Activated CD4-positive, CD25-positive, alpha-beta regulatory T cell treated with anti-CD3 and anti-CD28 coated beads, Interleukin-2, amount 50 U/mL, for 72 hours (primary cell): Measurements from ENCODE around the gene ROCK2.

Experiments used
- DNase-seq: peaks from one replicate; pipeline ENCODE4 v3.0.0; 2021

The ROCK2 gene

DNA sequence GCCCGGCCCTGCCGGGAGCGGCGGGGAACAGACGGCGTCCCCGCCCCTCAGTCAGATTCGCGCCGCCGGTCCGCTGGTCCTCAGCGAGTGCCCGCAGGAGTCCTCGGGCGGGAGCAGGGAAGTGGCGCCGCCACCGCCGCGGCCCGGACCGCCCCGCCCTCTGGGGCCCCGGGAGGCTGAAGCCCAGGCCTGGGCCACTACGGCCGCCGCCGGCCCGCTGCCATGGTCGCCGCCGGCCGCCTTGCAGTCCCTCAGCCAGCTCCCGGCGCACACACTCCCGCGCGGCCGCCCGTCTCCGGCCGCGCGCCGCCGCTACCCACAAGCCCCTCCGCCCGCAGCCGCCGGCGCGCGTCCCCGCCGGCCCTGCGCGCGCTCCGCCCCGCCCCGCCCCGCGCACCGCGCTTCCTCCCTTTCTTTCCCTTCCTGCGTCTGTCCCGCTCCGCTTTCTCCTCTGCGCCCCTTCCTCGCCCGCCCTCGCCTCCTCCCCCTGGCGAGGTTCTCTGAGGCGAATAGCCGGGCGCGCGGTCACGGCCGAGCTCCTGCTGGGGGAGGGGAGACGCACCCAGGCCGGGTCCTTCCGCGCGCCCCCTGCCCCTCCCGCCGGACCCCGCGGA, at the start of gene ROCK2:
ROCK2 (minus strand) TSS at position 295 of the 614 bp plus-strand sequence. CDS start 500 bp downstream, outside the sequence.
- DNase-seq, result peak; percentile 74

DNA sequence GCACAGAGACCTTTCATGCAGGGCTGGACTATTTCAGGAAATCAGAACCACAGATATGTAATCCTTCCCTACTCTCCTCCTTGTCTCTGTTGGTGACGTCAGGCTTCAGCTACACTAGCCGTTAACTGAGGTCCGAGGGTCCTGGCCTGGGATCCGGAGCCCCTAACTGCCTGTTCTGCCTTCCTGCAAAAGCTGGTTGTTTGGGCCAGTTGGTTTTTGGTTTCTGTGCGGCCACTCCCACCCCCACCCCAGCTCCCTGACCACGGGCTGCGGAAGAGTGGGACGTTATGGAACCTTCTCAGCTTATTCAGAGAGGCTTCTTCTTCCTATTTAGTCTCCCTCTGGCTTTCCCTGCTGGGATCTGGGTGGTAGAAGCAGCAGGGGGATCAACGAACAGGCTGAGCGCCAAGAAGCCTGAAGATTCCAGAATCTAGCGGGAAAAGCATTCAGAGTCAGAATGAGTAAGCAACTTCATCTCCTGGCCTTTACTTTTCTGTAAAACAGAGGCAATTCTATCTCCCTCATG, 49.3 kb upstream of the ROCK2 start:
- no peak for DNase-seq

DNA sequence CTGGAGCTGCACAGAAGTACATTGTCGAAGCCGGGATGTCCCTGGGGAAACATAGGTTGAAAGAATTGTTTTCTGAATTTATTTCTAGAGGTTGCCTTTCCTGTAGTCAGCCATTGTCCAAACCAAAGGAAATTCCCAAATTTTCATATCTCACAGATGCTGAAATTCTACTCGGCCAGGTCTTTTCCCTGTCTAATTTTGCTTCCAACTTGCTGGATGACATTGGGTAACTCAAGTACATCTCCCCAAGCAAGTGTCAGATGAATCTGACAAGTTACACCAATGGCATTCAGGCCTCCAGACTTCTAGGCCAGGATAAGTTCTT, 47.5 kb upstream of the ROCK2 start:
- DNase-seq, result no peak

DNA sequence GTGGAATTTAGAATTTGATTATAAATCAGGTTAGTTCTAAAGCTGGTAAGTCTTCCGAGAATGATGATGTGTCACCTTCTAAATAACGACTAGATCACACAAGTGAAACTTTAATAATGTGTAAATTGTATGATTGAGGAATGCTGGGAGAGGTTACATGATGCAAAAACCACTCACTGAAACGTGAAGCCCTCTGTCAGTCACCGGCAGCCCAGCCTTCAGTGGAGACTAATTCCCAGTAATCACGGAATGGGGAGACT, 45.9 kb upstream of the ROCK2 start:
- DNase-seq, result no peak

DNA sequence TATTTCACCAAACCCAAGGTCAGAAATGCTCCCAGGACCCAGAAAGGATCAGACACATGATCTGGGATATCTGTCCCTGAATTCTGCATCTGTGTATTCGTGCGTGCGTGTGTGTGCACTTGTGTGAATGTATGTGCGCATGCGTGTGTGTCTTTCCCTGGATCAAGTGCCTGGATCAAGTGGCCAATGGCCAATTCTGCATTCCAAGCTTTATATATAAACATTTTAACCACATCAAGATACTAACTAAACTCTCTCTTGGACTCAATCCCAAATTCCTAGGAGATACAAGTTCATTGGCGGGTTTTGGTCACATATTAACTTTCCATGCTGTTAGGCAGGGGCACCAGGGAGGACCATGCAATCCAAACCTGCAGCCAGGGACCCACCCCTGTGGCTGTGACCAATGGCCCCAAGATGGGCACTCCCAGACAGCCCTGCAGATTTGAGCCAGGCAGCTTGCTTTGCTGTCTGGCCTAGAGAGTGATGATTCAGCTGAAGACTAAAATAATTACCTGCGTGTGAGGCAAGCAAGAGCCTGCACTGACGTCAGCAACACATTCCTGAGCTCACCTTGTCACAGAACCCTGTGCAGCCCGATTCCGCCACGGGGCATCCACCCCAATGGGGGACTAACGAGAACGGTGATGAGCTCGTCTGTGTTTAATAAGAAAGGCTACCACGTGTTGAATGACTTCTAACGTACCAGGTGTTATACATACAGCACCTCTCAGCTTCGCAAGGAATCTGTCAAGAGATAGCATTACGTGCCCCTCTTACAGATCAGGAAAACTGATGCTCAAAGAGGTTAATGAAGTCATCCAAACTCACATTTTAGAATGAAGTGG, 45.3 kb upstream of the ROCK2 start:
- DNase-seq, result no peak

DNA sequence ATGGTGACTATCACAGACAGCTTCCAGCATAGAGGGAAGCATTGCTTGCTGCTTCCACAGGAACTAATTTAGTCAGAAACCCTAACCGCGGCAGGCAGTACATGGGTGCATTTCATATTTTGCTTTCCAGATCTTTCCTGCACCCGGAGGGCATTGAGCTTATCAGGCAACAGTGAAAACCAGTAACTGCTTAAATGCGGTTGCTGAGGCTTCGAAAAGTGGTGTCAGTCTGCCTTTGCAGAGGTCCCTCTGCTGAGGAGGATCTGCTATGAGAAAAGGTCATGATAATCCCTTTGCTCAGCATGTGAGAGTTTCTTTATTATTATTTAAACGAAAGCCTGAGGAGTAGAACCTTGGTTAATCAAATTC, 44.6 kb upstream of the ROCK2 start:
- DNase-seq, result no peak

DNA sequence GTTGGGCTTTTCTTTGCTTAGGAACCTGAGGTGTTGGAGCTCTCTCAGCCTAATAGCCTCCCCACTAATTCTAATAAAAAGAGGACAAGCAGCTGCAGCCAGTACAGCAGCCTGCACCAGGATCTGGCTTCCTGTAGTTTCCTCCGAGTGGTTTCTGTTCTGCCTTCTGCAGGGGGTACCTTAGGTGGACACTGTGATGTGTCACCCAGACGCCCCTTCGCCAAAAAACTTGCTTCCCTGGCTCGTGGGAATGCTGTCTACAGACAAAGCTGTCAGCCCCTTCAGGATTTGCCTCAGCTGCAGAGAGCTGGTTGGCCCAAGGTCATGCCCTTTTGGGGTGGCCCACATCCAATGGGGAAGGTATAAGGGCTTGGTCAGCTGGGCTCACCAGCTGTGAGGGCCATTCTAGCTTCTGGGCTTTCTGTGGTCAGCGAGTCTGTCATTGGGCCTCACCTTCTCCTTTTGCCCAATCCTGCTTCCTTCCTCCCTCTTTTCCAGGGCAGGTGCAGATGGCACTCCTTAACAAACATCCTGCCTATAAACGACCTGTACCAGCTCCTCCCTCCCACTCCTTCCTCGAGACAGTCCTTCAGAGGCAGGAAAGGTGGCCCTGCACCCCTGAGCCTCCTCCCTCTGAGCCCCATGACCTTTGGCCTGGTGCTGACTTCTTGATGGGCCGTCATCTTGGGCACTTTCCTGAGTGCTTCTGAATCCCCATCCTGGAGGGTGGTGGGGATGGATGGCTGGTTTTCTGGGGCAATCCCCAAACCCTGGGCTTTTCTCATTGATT, 44.0 kb upstream of the ROCK2 start:
- DNase-seq, result no peak

DNA sequence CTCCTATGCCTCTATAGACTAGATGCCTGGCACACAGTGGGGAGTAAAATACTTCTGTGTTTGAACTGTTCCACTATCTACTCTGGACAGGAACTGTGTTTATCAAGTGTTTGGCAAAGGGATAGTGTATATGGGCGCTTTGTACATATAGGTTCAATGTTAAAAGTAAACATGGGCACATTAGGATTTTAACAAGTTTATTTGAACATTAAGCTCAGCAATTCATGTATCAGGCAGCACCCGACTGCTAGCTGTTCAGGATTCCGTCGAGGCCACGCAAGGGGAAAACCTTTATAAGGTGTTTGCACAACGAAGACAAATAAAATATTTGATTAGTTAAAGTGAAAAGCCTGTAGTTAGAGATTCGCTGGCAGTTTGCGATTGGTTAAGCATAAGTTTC, 43.4 kb upstream of the ROCK2 start:
- DNase-seq, result no peak

DNA sequence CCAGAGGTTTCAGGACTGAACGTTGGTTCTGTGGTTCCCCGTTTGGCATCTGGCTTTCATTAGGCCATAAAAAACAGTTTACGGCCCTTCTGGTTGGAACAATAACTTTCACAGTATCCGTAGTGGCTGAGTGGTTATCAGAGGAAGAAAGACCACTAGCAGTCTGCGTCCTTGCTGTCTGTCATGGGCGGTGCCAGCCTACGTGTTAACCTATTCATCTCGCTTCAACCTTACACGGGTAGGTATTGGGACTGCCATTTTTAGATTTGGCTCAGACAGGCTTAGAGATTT, 42.6 kb upstream of the ROCK2 start:
- DNase-seq, result no peak

DNA sequence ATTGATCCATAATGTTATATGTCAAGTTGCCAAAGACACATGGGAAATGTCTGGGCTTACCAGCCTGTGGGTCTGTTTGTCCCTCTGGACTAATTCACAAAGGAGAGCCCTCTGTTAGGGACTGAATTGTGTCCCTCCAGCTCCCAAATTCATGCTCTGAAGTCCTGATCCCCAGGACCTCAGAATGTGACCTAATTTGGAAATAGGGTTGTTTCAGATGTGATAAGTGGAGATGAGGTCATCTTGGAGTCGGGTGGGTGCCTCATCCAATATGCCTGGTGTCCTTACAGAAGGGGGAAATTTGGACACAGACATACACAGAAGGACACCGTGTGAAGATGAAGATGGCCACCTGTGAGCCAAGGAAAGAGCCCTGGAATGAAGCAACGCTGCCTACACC, 41.4 kb upstream of the ROCK2 start:
- no peak for DNase-seq

DNA sequence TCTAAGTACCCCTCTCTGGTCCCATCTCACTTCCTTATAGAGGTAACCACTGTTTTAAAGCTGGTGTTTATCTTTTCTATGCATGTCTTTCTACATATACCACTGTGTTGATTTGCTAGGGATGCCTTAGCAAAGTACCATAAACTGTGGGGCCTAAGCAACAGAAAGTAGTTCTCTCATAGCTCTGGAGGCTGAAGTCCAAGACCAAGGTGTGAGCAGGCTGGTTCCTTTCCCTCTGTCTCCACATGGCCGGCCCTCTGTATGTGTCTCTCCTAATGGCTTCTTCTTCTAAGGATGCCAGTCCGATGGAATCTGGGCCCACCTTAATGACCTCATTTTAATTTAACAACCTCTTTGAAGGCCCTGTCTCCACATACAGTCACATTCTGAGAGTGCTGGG, 40.8 kb upstream of the ROCK2 start:
- no peak for DNase-seq

DNA sequence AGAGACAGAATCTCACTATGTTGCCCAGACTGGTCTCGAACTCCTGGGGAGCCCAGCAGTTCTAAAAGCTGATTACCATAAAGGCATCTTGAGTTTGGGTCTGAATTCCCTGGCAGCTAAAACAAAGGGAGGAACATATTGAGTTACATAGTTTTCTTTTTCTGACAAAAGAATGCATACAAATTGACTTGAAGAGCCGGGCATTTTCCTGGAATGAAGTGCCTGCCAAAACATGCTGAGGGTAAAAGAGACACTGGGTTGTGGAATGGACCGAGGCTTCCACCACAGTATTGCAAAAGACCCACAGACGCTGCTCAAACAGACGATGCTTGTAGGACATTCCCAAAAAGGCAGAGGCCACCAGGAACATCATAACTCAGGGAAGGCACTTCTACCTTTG, 35.1 kb upstream of the ROCK2 start:
- no peak for DNase-seq

DNA sequence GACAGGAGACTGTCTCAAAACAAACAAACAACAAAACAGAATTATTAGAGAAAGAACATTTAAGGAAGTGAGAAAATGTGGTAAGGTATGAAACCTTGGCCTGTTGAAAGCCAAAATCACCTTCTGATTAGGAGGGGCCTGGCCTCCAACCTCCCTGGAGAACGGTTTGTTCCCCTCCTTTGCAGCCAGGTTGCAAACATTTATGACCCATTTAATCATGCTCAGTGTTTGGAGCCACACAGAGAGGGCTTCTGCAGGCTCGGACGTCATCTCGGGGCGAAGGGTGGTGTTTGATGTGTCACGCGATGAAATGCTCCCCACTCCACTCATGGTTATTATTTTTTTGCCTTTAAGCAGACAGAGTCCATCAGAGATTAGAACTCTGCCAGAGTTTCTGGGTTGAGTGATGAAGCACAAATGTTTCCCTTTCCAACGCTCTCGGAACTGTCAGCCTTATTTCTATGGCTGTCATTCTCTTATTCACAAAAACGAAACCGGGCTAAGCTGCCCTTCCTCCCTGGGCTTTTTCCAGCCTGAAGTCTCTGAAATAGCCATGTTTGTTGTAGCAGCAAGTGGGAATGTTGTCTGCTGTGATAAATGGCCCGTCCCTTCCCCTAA, 33.6 kb upstream of the ROCK2 start:
- DNase-seq, result no peak

DNA sequence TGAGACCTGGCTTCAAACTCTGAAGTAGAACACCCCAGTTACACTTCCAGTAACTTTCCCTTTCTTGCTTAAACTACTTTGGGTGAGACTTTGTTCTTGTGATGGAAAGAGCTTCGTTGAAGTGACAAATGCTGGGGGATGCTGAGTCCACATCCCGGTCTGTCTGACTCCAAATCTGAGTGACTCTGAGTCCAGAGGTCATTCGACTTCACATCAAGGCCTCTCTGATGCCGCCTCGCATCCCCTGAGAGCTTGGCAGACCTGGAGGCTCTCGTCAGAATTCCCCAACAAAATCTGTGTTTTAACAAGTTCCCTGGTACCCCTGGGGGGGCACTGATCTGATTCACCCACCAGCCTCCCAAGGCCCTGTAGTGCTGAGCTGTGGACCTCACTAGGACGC, 31.6 kb upstream of the ROCK2 start:
- DNase-seq, result no peak

DNA sequence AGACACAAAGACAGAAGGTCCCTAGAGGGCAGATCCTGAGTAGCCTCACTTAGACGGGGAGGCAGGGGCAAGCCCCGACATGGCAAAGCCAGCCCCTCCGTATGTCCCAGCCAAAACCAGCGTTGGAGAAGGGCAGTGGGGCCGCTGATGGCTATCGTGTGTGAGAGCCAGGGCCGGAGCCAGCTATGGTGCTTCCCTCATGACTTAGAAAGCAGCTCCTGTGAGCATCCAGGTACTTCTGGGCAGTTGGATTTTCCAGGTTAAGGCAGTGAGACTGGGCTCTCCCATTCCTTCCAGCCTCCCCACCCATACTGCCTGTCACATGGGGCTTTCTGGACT, 31.2 kb upstream of the ROCK2 start:
- DNase-seq, result no peak

DNA sequence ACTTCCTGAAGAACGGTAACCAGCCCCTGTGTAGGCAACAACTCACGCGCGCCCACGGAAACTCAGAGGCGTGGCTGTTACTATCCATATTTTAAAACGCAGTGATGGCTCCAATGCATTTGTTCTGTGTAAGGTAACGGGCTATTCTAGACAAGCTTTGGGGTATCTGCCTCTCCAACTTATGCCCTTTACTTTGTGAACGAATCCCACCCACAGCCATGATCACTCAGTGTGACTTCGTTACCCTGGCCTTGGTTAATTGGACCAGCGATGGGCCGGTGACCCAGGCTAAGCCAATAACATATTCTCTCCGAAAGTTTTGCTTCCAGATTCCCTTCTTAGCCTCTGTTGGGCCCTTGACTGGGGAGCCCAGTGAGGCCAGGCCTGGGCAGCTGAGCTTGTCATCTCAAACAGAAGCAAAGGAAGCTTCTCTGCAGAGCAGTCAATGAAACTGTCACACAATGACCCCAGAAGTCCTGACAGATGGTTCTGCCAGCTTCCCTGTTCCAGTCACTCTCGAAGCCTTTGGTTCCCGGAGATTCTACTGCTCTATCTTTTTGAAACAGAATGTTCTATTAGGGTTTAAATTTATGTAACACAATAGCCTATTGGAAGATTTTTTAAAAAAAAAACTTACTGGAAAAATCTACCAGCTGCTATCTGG, 30.7 kb upstream of the ROCK2 start:
- DNase-seq, result no peak

DNA sequence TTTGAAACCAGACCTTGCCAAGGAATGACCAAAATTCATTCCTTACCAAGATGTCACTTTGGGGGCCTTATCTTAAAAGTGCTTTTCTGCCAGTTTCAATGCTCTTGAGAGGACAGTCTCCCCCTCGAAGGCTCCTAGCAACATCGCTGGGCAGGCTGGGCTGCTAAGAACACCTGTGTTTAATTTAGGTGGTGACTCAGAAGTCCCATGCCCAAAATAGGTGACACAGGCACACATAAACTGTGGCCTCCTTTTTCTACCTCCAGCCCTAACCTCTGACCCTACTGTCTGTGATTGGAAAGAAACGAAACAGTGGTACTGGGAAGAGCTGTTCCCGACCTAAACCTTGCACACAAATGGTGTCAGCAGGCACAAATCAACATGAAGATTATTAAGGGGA, 28.7 kb upstream of the ROCK2 start:
- no peak for DNase-seq

DNA sequence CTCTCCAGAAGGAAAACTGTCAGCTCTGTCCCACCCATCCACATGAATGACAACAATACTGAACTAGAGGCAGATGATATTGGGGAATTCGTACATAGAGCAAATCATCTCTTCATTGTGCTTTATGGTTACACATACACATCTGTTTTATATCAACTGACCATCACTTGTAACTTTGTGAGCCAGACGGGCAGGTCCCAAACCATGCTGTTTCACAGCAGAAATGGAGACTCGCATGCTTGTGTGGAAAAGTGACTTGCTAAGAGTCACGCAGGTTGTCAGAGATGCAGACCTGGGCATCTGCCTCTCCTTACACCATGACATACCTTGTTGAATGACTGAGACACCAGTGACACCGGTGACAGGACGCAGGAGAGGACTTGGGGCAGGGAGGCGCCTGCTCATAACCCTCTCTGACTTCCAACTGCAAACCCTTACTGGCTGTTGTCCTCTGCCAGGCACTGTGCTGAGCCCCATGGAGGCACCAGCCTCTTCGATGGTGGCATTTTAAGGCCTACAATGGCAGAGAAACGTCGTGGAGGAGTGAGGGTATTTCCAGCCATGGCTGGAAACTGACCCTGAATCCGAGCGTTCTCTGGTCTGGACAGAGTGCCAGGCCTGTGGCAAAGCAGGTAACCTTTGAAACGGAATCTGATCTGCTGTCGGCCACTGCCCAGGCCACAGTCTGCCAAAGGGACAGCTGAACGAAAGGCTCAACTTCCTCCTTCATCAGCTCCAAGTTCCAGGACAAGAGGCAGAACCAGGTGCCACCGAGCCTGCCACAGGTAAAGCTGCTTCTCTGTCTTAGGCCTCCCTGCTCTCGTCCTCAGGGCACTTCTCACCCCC, 26.9 kb upstream of the ROCK2 start:
- DNase-seq, result no peak

DNA sequence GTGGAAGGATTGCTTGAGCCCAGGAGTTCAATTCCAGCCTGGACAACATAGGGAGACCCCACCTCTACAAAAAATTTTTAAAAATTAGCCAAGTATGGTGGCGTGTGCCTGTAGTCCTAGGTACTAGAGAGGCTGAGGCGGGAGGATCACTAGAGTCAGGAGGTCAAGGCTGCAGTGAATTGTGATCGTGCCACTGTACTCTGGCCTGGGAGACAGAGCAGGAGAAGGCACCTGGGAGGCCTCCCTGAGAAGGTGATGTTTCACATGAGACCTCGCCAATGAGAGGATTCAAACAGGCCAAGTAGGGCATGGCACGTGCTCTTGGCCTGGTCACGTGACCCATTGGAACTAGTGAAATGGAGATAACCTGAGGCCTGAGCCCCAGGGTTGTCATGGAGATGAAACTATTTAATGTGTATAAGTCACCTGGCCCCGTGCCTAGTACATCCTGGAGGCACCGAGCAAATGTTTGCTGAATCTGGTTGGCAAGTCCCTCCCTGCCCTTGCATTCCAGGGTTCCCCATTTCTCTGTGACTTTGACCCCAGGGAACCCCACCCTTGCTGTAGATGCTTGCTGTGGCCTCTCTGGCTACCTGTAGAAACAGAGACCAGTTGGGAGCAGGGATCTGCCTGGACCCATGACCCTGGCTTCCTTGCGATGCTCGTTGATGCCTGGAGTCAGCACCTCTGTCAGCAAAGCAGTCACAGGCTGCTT, 26.1 kb upstream of the ROCK2 start:
- no peak for DNase-seq

DNA sequence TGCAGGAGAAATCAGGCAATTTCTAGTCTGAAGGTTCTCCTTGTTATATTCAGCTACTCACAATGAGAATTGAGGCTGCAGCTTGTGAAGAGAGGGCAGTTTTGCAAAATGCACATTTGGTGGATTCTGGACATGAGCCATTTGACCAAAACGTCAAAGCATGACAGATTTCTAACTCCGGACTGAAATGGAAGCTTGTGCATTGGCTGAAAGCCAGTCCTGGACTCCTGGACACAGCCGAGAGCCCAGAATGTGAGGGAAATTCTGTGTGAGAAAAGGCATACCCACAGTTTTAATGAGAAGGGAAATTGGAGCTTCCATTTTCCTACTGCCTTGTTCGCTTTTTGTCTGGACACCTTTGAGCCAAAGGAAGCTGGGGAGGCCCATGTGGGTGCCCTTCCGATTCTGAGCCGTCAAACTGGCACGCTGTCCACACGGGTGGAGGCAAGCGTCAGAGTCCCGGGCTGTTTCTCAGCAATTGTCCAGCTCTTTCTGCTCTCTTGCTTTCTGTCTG, 23.7 kb upstream of the ROCK2 start:
- DNase-seq, result no peak

DNA sequence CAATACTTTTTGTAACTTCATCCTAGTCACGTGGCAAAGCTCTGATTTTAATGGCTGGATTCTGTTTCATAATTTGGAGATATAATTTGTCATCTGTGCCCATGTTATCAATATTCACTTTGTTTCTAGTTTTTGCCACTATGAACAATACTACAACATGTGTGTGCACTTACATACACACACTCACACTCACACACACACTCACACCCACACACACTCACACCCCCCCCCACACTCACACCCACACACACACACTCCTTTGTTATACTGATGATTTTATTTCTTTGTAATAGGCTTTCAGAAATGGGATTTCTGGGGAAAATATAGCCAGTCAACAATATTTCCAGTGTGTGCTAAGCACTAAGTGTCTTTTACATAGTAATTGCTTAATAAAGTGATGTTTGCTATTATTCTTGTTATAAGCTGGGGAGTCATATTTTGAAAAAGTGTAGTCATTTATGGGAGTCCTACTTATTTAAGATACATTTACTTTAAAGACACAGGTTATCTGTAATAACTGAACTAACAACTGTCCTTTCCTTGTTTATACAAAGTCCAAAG, 22.8 kb upstream of the ROCK2 start:
- DNase-seq, result no peak
